Spleen (tissue), 7 donors: ENCODE measurements around the gene CLASP1.

Source experiments
- CTCF ChIP-seq, 11 experiments: fragments of 200-600 bp in 7 of 11; fragments of 450-650 bp in 4 of 11; sonication (generic) in 4 of 11; IDR thresholded peaks in 8 of 11; conservative IDR thresholded peaks in 3 of 11; 1 replicate in 7 of 11; 2 replicates in 4 of 11; pipeline versions ENCODE4 v1.4.0 to v1.8.0; 2016 to 2021; ENCODE audit warnings: antibody characterized with exemption in 11 of 11, inconsistent platforms in 4 of 11, mild to moderate bottlenecking in 1 of 11
- POLR2A ChIP-seq, 3 donors: fragments of 450-650 bp; IDR thresholded peaks; one replicate each; pipeline ENCODE4 v1.5.1; 2017; ENCODE audit warnings: antibody characterized with exemption in 3 of 3, mild to moderate bottlenecking in 1 of 3
- POLR2AphosphoS5 ChIP-seq, 3 donors: sonication (generic); formaldehyde crosslinking; IDR thresholded peaks; one replicate each; pipeline ENCODE4 v1.5.1; 2017; ENCODE audit warnings: antibody characterized with exemption in 3 of 3
- donor health status: DM: no; HTN: no; CAD: no; lungs with moderate emphysema.
- donor health status: DM: no; HTN: no; CAD: no.
- donor health status: DM: no; HTN: no; CAD: no.

GRCh38 chr2:121504316-121504715 lies 144.9 kb downstream of the CLASP1 start:
- no peak for TF ChIP-seq CTCF (IDR thresholded peaks at IDR 0.05 in 8 of 11, conservative IDR thresholded peaks at IDR 0.05 in 3 of 11)
- no peak for TF ChIP-seq POLR2A (IDR thresholded peaks at IDR 0.05)
- no peak for TF ChIP-seq POLR2AphosphoS5 (IDR thresholded peaks at IDR 0.05)
